Heart right ventricle (tissue), 16 donors: ENCODE data around the gene OPA1. TPM values are rescaled to one million over a fixed set of nuclear protein-coding genes. Genes with fewer than 3 reads are reported as not detected.

Experiments
- ATAC-seq, 8 donors: fragments of 200-7000 bp; cut with Tn5 transposase; one replicate each; pipeline ENCODE4 v1.9.1; 2020; ENCODE audit warnings: mild to moderate bottlenecking in 8 of 8, moderate library complexity in 8 of 8, moderate number of reproducible peaks in 1 of 8
- DNase-seq, 2 donors: peaks; one replicate each; pipeline ENCODE4 v3.0.0-alpha.2; 2020
- H3K27ac ChIP-seq, 10 donors: fragments of 200-600 bp; sonication (generic) in 2 of 10; one replicate each; pipeline versions ENCODE4 v1.5.0 to v1.8.0; 2020 to 2022; ENCODE audit warnings: mild to moderate bottlenecking in 3 of 10
- H3K27me3 ChIP-seq, 7 donors: fragments of 200-600 bp; one replicate each; pipeline ENCODE4 v1.8.0; 2021 to 2022; ENCODE audit warnings: mild to moderate bottlenecking in 2 of 7
- H3K36me3 ChIP-seq, 9 donors: fragments of 200-600 bp; sonication (generic) in 1 of 9; one replicate each; pipeline versions ENCODE4 v1.5.0 to v1.8.0; 2020 to 2022; ENCODE audit warnings: mild to moderate bottlenecking in 2 of 9
- H3K4me1 ChIP-seq, 9 donors: fragments of 200-600 bp; sonication (generic) in 1 of 9; one replicate each; pipeline versions ENCODE4 v1.5.0 to v1.8.0; 2020 to 2022; ENCODE audit warnings: mild to moderate bottlenecking in 4 of 9
- H3K4me3 ChIP-seq, 10 donors: fragments of 200-600 bp; sonication (generic) in 2 of 10; one replicate each; pipeline versions ENCODE4 v1.5.0 to v1.8.0; 2020 to 2022; ENCODE audit warnings: mild to moderate bottlenecking in 7 of 10, moderate library complexity in 2 of 10
- H3K9me3 ChIP-seq, 11 donors: fragments of 200-600 bp in 10 of 11; sonication (generic) in 2 of 11; one replicate each; pipeline versions ENCODE4 v1.5.0 to v1.8.0; 2013 to 2022; ENCODE audit warnings: mild to moderate bottlenecking in 2 of 11, control low read depth in 1 of 11, moderate library complexity in 1 of 11
- WGBS, 2 donors: extraction: QIAGEN DNeasy Blood & Tissue Kit; methylation state at CpG; one replicate each; pipeline ENCODE4 v1.1.7; 2013; ENCODE audit warnings: inconsistent platforms in 1 of 2; 5-methylcytosine and 5-hydroxymethylcytosine counted together
- intact Hi-C, 10 donors: fragments of 100-400 bp; cut with DNase I; formaldehyde crosslinking; loops; one replicate each; pipeline versions ENCODE4 v1.11.1 to v1.14.2; 2022
- polyA plus RNA-seq, 2 donors: library from polyadenylated mRNA; stranded (reverse); fragments of 200-250 nt; gene quantifications; one replicate each; pipeline ENCODE4 v1.2.3, GENCODE V29; 2013
- total RNA-seq, 10 donors: library from RNA; stranded (reverse); fragmentation: NEBNext Ultra II Directional in 3 of 10; extraction: Animal tissue kit (Norgen Biotek cat#: 25700) in 3 of 10; gene quantifications; one replicate each; pipeline versions ENCODE4 v1.2.1 to v1.2.4, GENCODE V29; 2021 to 2023
- TF ChIP-seq, protein P1 (sequence below), 9 donors: fragments of 200-600 bp; sonication (generic) in 2 of 9; IDR thresholded peaks; one replicate each; pipeline versions ENCODE4 v1.5.0 to v1.8.0; 2021 to 2022; ENCODE audit warnings: antibody characterized with exemption in 9 of 9, mild to moderate bottlenecking in 5 of 9, moderate library complexity in 1 of 9
- donor health status: Arrhythmogenic right ventricular cardiomyopathy.
- donor health status: ischemic (EF 13 %, LVEDD 7.1; RV severe dilation, severe dysfunction).
- donor health status: healthy with polysubstance abuse.
- donor health status: DM: no; HTN: yes; CAD: no.
- donor health status: DM: no; HTN: no; CAD: no.
- donor health status: ischemic (EF 25% LVEDD 6.9; RV normal size, moderate dysfunction).
- donor health status: ischemic (EF 25% LVEDD 5.7; RV mildly dilated, moderate dysfunction).
- donor health status: healthy.
- donor health status: DM: yes; HTN: yes; CAD: no.
- donor health status: Ischemic cardiomyopathy.
- donor health status: ischemic (EF 35%, LVEDD 5.7; RV mildly dilated, moderate dysfunction).
- donor health status: nonischemic (EF 11% LVEDD 7.7; RV severe dilation, severe dysfunction).
- donor health status: DM: yes; HTN: yes; CAD: no.
- donor health status: PGD.
- donor health status: ischemic (EF 29% LVEDD 5.4; RV normal size, mild dysfunction).
- donor health status: nonischemic (EF 23%, LVEDD 6.1; RV moderate dilation, normal function).

Gene OPA1
- total and polyA plus RNA-seq, 12 donors = 19.2 to 197 (median 124) TPM

DNA sequence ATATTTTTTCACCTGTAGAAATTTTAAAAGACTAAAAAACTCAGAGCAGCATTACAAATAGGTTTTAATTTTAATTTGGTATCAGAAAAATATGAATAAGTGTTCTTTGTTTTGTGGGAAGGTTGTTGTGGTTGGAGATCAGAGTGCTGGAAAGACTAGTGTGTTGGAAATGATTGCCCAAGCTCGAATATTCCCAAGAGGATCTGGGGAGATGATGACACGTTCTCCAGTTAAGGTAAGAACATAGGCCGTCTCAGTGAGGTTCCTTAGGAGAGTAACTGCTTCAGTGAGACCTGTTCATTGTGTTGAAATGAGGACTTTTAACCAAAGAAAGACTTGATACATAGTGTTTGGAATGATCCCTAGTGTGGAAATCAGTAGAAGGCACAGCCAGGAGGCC, 44.8 kb downstream of the OPA1 start:
- peaks cover 0 to 97% (median 20%) of the 10 kb centered on the region in 9 donors for H3K36me3 ChIP-seq
- ATAC-seq = no peak
- H3K27ac ChIP-seq = no peak overlapping the region
- no peaks in the 10 kb centered on the region for H3K27me3 ChIP-seq
- H3K4me3 ChIP-seq = no peak overlapping the region
- no peak for DNase-seq
- TF ChIP-seq, protein P1, sequence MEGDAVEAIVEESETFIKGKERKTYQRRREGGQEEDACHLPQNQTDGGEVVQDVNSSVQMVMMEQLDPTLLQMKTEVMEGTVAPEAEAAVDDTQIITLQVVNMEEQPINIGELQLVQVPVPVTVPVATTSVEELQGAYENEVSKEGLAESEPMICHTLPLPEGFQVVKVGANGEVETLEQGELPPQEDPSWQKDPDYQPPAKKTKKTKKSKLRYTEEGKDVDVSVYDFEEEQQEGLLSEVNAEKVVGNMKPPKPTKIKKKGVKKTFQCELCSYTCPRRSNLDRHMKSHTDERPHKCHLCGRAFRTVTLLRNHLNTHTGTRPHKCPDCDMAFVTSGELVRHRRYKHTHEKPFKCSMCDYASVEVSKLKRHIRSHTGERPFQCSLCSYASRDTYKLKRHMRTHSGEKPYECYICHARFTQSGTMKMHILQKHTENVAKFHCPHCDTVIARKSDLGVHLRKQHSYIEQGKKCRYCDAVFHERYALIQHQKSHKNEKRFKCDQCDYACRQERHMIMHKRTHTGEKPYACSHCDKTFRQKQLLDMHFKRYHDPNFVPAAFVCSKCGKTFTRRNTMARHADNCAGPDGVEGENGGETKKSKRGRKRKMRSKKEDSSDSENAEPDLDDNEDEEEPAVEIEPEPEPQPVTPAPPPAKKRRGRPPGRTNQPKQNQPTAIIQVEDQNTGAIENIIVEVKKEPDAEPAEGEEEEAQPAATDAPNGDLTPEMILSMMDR (IDR thresholded peaks at IDR 0.05) = no peak
- 91 to 94% methylated on average over 3 of the region's 3 CpGs for WGBS, 2 donors
- peaks cover 0 to 8% (median 0%) of the 10 kb centered on the region in 9 donors for H3K4me1 ChIP-seq
- H3K9me3 ChIP-seq = no peaks in the 10 kb centered on the region
- intact Hi-C loops = no loop called here

GRCh38 chr3:193638833-193639232, 45.8 kb downstream of the OPA1 start:
- no peaks in the 10 kb centered on the region for H3K9me3 ChIP-seq
- H3K27ac ChIP-seq = no peak overlapping the region
- H3K36me3 ChIP-seq = peaks cover 0 to 98% (median 29%) of the 10 kb centered on the region in 9 donors
- TF ChIP-seq, protein P1 (IDR thresholded peaks at IDR 0.05) = no peak
- intact Hi-C loops = no loop called here
- no peaks in the 10 kb centered on the region for H3K27me3 ChIP-seq
- ATAC-seq (no peak), DNase-seq (no peak)
- H3K4me1 ChIP-seq = peaks cover 0 to 8% (median 0%) of the 10 kb centered on the region in 9 donors
- WGBS, 2 donors = 94 to 96% methylated on average over 3 of the region's 3 CpGs
- H3K4me3 ChIP-seq = no peak overlapping the region

DNA sequence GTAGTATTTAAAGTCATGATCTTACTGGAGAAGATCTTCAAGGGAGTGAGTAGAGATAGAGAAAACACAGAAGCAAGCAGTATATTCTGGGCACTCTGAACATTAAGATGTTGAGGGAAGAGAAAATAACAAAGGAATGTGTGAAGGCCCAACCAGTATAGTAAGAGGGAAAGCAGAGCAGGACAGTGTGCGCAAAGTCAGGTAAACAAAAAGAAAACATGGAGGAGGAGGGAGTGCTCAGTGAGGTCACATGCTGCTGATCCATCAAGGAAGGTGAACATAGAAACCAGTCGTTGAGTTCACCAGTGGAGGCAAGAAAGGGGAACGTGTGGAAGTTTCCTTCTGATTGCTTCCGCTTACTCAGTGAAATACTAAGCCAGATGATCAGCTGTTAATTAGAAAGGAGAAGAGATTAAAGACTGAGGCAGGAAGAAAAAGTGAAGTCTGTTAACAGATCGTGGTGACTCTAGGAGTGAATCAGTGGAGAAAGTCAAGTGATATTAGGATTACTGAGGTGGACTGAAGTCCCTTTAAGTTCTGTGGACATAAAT, 47.2 kb downstream of the OPA1 start:
- ATAC-seq (peak in 1 of 8 donors; percentile 53), DNase-seq (no peak)
- Histone ChIP-seq H3K27me3 (no peaks in the 10 kb centered on the region), H3K4me1 (peaks cover 0 to 12% (median 0%) of the 10 kb centered on the region in 9 donors), H3K36me3 (peaks cover 0 to 100% (median 29%) of the 10 kb centered on the region in 9 donors), H3K27ac (no peak overlapping the region), H3K9me3 (no peaks in the 10 kb centered on the region), H3K4me3 (no peak overlapping the region)
- intact Hi-C loops = no loop called here
- TF ChIP-seq, protein P1 (IDR thresholded peaks at IDR 0.05) = no peak
- WGBS, 2 donors = 78 to 86% methylated on average over 5 of the region's 5 CpGs

- WGBS, 2 donors = 88 to 91% methylated on average over 4 of the region's 4 CpGs
- ATAC-seq = no peak
These were observed 47.9 kb downstream of the OPA1 start for GRCh38 chr3:193640728-193641439.

More at GRCh38 chr3:193640728-193641439, 47.9 kb downstream of the OPA1 start:
- peaks cover 0 to 18% (median 0%) of the 10 kb centered on the region in 9 donors for H3K4me1 ChIP-seq
- H3K4me3 ChIP-seq = no peak overlapping the region
- no peaks in the 10 kb centered on the region for H3K9me3 ChIP-seq
- TF ChIP-seq, protein P1 (IDR thresholded peaks at IDR 0.05) = no peak
- intact Hi-C loops = no loop called here
- H3K27me3 ChIP-seq = no peaks in the 10 kb centered on the region
- no peak overlapping the region for H3K27ac ChIP-seq
- H3K36me3 ChIP-seq = peaks cover 0 to 100% (median 24%) of the 10 kb centered on the region in 9 donors
- no peak for DNase-seq
